Cardiac muscle cell (in vitro differentiated cells and primary cell): ENCODE data around the gene TTN. TPM values are rescaled to one million over a fixed set of nuclear protein-coding genes. Genes with fewer than 3 reads are reported as not detected.

Source experiments
- DNase-seq, 2 donors: peaks; one replicate each; pipeline versions ENCODE4 v3.0.0 to v3.0.0-alpha.2; 2010 to 2017; ENCODE audit warnings: low read depth in 1 of 2, low spot score in 1 of 2
- H3K27ac ChIP-seq: fragments of 200-600 bp; sonication (generic); 2 replicates; pipeline ENCODE4 v1.5.1; 2016
- H3K27me3 ChIP-seq: fragments of 200-600 bp; sonication (generic); 2 replicates; pipeline ENCODE4 v1.6.0; 2016; ENCODE audit warnings: control low read depth
- H3K36me3 ChIP-seq: fragments of 200-600 bp; sonication (generic); 2 replicates; pipeline ENCODE4 v1.5.1; 2016; ENCODE audit warnings: control low read depth
- H3K4me1 ChIP-seq: fragments of 200-600 bp; sonication (generic); 2 replicates; pipeline ENCODE4 v1.8.1; 2017; ENCODE audit warnings: low read depth, mild to moderate bottlenecking, mixed run types
- H3K4me3 ChIP-seq: fragments of 200-600 bp; sonication (generic); 2 replicates; pipeline ENCODE4 v1.5.1; 2016; ENCODE audit warnings: mild to moderate bottlenecking
- H3K9me3 ChIP-seq: fragments of 200-600 bp; sonication (generic); 2 replicates; pipeline ENCODE4 v1.5.1; 2017; ENCODE audit warnings: low read depth, mild to moderate bottlenecking, control low read depth
- polyA plus RNA-seq: library from polyadenylated mRNA; unstranded; fragments of >200 nt; fragmentation: Nextera tagmentation; extraction: Ambion mirVana; gene quantifications from 2 replicates; pipeline ENCODE4 v1.2.1, GENCODE V29; 2016
- total RNA-seq: library from RNA; depleted of rRNA; stranded (reverse); fragments of >200 nt; gene quantifications from 2 replicates; pipeline ENCODE4 v1.2.3, GENCODE V29; 2016
- TF ChIP-seq, protein P1 (sequence below): IDR thresholded peaks from 2 replicates; pipeline ENCODE4 v1.5.1; 2012; ENCODE audit warnings: low read depth, mild to moderate bottlenecking, low read length

Gene TTN
- total and polyA plus RNA-seq, 2 experiments from 2014 or later, result 1,208 to 1,214 TPM

DNA sequence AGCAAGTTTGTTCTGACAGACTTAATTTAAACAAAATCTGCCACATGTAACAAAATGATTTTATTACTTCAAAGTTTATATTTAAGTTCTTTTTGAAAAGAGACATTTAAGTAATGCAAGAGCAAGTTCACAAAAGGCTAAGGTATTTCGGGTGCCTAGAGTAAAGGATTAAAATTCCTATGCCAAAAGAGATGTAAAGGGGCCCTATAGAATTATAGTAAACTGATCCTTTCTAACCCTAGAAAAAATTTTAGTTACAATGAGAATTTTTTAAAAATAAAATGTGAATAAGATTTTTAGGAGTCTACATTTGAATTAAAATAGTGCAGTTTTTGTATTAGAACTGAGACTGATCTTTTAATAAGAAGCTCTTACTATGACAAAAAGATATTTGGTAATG lies 179.8 kb downstream of the TTN start:
- no peaks in the 10 kb centered on the region for H3K27me3 ChIP-seq
- H3K36me3 ChIP-seq, result peaks cover 94% of the 10 kb centered on the region
- H3K4me1 ChIP-seq, result peaks cover 58% of the 10 kb centered on the region
- TF ChIP-seq, protein P1, sequence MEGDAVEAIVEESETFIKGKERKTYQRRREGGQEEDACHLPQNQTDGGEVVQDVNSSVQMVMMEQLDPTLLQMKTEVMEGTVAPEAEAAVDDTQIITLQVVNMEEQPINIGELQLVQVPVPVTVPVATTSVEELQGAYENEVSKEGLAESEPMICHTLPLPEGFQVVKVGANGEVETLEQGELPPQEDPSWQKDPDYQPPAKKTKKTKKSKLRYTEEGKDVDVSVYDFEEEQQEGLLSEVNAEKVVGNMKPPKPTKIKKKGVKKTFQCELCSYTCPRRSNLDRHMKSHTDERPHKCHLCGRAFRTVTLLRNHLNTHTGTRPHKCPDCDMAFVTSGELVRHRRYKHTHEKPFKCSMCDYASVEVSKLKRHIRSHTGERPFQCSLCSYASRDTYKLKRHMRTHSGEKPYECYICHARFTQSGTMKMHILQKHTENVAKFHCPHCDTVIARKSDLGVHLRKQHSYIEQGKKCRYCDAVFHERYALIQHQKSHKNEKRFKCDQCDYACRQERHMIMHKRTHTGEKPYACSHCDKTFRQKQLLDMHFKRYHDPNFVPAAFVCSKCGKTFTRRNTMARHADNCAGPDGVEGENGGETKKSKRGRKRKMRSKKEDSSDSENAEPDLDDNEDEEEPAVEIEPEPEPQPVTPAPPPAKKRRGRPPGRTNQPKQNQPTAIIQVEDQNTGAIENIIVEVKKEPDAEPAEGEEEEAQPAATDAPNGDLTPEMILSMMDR, result no peak
- peak overlapping the region; percentile 57 for H3K4me3 ChIP-seq
- H3K9me3 ChIP-seq, result no peaks in the 10 kb centered on the region
- DNase-seq, result no peak
- H3K27ac ChIP-seq, result peak overlapping the region; percentile 97

DNA sequence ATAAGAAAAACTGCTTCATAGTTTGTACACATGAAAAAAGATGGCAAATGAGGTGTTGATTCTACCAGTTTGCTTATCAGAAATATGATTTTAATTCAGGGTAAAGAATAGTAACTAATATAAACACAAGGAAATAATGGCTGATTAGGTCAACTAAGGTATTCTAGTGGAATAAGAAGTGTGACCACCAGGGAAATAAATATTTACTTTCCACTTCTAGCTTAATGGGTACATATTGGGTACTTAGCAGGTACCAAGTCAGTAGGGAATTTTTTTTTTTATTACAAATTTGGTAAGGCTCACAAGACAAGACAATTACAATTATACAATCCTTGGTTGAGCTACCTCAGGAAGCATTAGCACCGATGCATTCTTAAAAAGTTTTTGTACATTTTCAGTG lies 191.3 kb downstream of the TTN start:
- no peaks in the 10 kb centered on the region for H3K27me3 ChIP-seq
- H3K4me1 ChIP-seq, result peaks cover 16% of the 10 kb centered on the region
- no peaks in the 10 kb centered on the region for H3K9me3 ChIP-seq
- peaks cover 100% of the 10 kb centered on the region for H3K36me3 ChIP-seq
- TF ChIP-seq, protein P1, result no peak
- H3K27ac ChIP-seq, result peak overlapping the region; percentile 67
- DNase-seq, result no peak
- no peak overlapping the region for H3K4me3 ChIP-seq

DNA sequence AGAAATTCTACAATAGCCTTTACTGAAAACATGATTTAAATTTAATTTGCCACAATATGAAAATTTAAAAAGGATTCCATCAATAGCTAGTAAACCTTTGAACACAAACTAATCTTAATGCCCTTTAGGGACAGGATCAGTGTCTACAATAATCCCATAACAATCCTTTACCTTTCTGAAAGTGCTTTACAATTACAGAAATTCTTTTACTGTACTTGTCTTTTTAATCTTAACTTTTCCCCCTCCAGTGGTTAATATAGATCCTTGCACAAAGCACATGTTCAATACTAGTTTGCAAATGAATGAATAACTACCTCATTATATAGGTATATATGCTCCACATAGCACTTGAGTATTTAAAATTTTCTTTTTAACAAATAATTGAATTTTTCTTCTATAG lies 204.3 kb downstream of the TTN start:
- H3K36me3 ChIP-seq, result peaks cover 99% of the 10 kb centered on the region
- TF ChIP-seq, protein P1, result no peak

DNA sequence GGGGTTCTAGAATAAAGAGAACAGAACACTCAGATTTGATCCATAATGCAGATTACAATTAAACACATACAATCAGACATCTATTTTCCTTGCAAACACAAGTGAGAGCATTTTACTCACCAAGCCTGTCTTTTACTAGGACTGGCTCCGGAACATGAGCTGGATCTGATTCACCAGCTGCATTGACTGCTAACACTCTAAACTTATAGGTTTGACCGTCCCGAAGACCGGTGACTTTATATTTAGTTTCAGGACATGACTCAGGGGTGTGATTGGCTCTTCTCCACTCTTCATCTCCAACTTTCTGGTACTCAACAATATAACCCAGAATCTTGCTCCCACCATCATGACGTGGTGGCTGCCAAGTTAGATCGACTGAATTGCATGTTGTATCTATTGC lies 214.6 kb downstream of the TTN start:
- Histone ChIP-seq H3K9me3 (no peaks in the 10 kb centered on the region), H3K27me3 (no peaks in the 10 kb centered on the region), H3K4me3 (no peak overlapping the region), H3K36me3 (peaks cover 98% of the 10 kb centered on the region), H3K27ac (peak overlapping the region; percentile 59), H3K4me1 (no peaks in the 10 kb centered on the region)
- no peak for DNase-seq
- TF ChIP-seq, protein P1, result no peak

More for the DNA sequence above, 204.3 kb downstream of the TTN start:
- Histone ChIP-seq H3K4me1 (no peaks in the 10 kb centered on the region), H3K4me3 (no peak overlapping the region), H3K27ac (peak overlapping the region; percentile 67), H3K27me3 (no peaks in the 10 kb centered on the region), H3K9me3 (no peaks in the 10 kb centered on the region)
- no peak for DNase-seq

DNA sequence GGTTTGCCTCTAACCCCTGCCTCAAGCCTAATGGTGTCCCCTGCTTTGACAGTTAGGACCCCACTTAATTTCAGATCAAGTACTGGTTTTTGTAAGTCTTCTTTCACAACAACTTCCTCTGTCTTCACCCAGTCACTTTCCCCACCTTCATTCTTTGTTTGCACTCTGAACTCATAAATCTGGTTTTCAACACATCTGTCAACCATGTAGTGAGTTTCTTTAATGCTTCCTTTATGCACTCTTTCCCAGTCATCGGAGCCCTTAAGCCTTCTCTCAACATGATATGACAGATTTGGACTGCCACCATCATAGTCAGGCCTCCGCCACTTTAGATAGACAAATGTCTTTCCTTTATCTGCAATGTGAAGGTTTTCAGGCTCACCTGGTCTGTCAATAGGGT lies 217.9 kb downstream of the TTN start:
- Histone ChIP-seq H3K4me1 (no peaks in the 10 kb centered on the region), H3K4me3 (no peak overlapping the region), H3K9me3 (no peaks in the 10 kb centered on the region), H3K27me3 (no peaks in the 10 kb centered on the region), H3K36me3 (peaks cover 98% of the 10 kb centered on the region), H3K27ac (peak overlapping the region; percentile 36)
- no peak for DNase-seq
- TF ChIP-seq, protein P1, result no peak

DNA sequence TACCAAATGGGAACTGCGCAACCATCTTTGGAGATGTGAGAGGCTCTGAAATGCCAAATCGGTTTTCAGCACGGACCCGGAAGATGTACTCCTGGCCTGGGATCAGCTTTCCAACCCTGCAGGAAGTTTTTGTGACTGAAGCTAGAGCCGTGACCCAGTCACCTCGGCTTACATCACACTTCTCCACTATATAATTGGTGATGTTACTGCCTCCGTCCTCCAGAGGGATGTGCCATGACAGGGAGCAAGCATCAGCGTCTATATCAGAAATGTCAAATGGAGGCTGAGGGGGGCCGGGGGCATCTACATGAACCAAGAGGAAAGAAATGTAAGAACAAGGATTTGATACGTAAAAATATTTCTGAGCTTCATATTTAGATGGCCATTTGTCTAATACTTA lies 222.6 kb downstream of the TTN start:
- H3K9me3 ChIP-seq, result no peaks in the 10 kb centered on the region
- H3K36me3 ChIP-seq, result peaks cover 98% of the 10 kb centered on the region
- no peak overlapping the region for H3K4me3 ChIP-seq
- H3K27ac ChIP-seq, result peak overlapping the region; percentile 74
- TF ChIP-seq, protein P1, result no peak
- no peak for DNase-seq
- no peaks in the 10 kb centered on the region for H3K4me1 ChIP-seq
- H3K27me3 ChIP-seq, result no peaks in the 10 kb centered on the region
